ENCODE data around the gene PPP1R26. TPM values are rescaled to one million over a fixed set of nuclear protein-coding genes. Genes with fewer than 3 reads are reported as not detected.
"Not testable (repeated sequence)": the region's sequence is repeated elsewhere in the genome, so short reads cannot be mapped to it uniquely, and the experiment has no call there.

The PPP1R26 gene
- total RNA-seq, 1 donor from 2014 or later = 23.0 TPM

DNA sequence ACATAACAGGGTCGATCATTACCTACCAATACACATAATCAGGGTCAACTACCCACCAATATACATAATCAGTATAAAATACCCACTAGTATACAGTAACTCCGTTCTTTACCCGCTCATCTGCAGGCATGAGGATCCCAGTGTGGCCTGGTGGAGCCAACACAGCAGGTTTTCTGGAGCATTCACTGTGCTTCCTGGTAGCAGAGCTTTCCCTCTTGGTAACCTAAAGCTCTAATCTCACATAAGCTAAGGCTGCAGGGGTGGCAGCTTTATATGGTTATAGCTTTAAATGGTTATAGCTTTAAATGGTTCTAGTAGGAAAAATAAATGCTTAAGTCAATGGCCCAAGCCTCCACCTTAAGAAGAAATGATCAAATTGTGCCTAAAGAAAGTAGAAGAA is 53.5 kb downstream of the PPP1R26 start:
- Mint-ChIP-seq H3K27ac (no peak overlapping the region), H3K27me3 (ENCODE audit: insufficient read depth, low read depth) (peaks cover 9% of the 10 kb centered on the region), H3K9me3 (no peaks in the 10 kb centered on the region), H3K36me3 (no peaks in the 10 kb centered on the region), H3K4me3 (no peak overlapping the region), H3K4me1 (no peaks in the 10 kb centered on the region)
- no peak overlapping the region for H3K9ac ChIP-seq
- no peaks in the 10 kb centered on the region for H3K4me1 ChIP-seq
- no peaks in the 10 kb centered on the region for H3K27me3 ChIP-seq
- H3K27ac ChIP-seq = no peak overlapping the region
- H3K4me3 ChIP-seq = no peak overlapping the region
- no peaks in the 10 kb centered on the region for H3K79me2 ChIP-seq (ENCODE audit: low read depth)
- no peaks in the 10 kb centered on the region for H3F3A ChIP-seq (ENCODE audit: low read depth)
- H2AFZ ChIP-seq (replicated peaks) = no peak overlapping the region
- H3K9me3 ChIP-seq (ENCODE audit: low read depth) = no peaks in the 10 kb centered on the region
- no peaks in the 10 kb centered on the region for H4K20me1 ChIP-seq (ENCODE audit: low read depth)
- TF ChIP-seq, protein P1, sequence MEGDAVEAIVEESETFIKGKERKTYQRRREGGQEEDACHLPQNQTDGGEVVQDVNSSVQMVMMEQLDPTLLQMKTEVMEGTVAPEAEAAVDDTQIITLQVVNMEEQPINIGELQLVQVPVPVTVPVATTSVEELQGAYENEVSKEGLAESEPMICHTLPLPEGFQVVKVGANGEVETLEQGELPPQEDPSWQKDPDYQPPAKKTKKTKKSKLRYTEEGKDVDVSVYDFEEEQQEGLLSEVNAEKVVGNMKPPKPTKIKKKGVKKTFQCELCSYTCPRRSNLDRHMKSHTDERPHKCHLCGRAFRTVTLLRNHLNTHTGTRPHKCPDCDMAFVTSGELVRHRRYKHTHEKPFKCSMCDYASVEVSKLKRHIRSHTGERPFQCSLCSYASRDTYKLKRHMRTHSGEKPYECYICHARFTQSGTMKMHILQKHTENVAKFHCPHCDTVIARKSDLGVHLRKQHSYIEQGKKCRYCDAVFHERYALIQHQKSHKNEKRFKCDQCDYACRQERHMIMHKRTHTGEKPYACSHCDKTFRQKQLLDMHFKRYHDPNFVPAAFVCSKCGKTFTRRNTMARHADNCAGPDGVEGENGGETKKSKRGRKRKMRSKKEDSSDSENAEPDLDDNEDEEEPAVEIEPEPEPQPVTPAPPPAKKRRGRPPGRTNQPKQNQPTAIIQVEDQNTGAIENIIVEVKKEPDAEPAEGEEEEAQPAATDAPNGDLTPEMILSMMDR (IDR thresholded peaks at IDR 0.05) = no peak
- no peak for TF ChIP-seq EZH2phosphoT487 (IDR thresholded peaks at IDR 0.05)
- TF ChIP-seq EZH2 (IDR thresholded peaks at IDR 0.05) = no peak
- DNase-seq (ENCODE audit: low spot score) = no peak
- H3K36me3 ChIP-seq = no peaks in the 10 kb centered on the region
- no peak overlapping the region for H3K4me2 ChIP-seq

GRCh38 chr9:135533674-135534073 is 54.1 kb downstream of the PPP1R26 start:
- Histone ChIP-seq H3K36me3 (no peaks in the 10 kb centered on the region), H3K4me3 (no peak overlapping the region), H3K4me2 (no peak overlapping the region), H3K27me3 (no peaks in the 10 kb centered on the region), H3K9ac (no peak overlapping the region), H3K9me3 (ENCODE audit: low read depth) (no peaks in the 10 kb centered on the region), H3K79me2 (ENCODE audit: low read depth) (no peaks in the 10 kb centered on the region), H2AFZ (replicated peaks) (no peak overlapping the region), H3K4me1 (no peaks in the 10 kb centered on the region), H4K20me1 (ENCODE audit: low read depth) (no peaks in the 10 kb centered on the region), H3K27ac (no peak overlapping the region), H3F3A (ENCODE audit: low read depth) (no peaks in the 10 kb centered on the region)
- no peak overlapping the region for H3K27ac Mint-ChIP-seq
- DNase-seq (ENCODE audit: low spot score) = no peak
- TF ChIP-seq, protein P1 (IDR thresholded peaks at IDR 0.05) = no peak
- TF ChIP-seq EZH2 (IDR thresholded peaks at IDR 0.05) (no peak), EZH2phosphoT487 (IDR thresholded peaks at IDR 0.05) (no peak)
- no peak overlapping the region for H3K4me3 Mint-ChIP-seq
- H3K27me3 Mint-ChIP-seq (ENCODE audit: insufficient read depth, low read depth) = peaks cover 9% of the 10 kb centered on the region
- no peaks in the 10 kb centered on the region for H3K4me1 Mint-ChIP-seq
- H3K9me3 Mint-ChIP-seq = no peaks in the 10 kb centered on the region
- H3K36me3 Mint-ChIP-seq = no peaks in the 10 kb centered on the region

DNA sequence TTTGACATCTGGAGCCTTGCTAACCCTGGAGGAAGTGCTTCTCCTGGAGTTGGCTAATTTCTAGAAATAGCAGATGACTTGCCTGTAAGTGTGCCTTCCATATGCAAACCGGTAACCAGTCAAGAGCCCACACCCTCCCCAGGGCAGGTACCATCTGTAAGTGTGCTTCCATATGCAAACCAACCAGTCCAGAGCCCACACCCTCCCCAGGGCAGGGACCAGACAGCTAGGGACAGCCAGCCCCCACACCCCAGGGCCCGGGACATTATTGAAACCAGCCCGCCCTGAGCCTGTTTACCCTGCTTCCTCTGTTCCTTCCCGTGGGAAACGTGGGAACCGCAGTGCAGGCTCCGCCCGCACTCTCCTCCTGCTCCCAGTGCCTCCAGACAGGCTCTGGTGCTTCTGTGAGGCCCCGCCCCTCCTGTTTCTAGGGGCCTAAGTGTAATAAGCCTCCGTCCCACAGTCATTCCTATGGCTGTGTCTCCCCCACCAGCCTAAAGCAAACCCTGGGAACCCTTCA is 54.7 kb downstream of the PPP1R26 start:
- not testable (repeated sequence) for H2AFZ ChIP-seq (replicated peaks)

GRCh38 chr9:135534826-135535225 is 55.2 kb downstream of the PPP1R26 start:
- H3K4me1 Mint-ChIP-seq; H3K36me3 Mint-ChIP-seq; H3K27ac ChIP-seq; H3K4me3 Mint-ChIP-seq; H3K4me1 ChIP-seq; H3K36me3 ChIP-seq; H3K27me3 ChIP-seq; H3F3A ChIP-seq (ENCODE audit: low read depth); H3K4me3 ChIP-seq; H4K20me1 ChIP-seq (ENCODE audit: low read depth); H2AFZ ChIP-seq (replicated peaks); H3K9me3 ChIP-seq (ENCODE audit: low read depth); H3K27ac Mint-ChIP-seq; H3K9me3 Mint-ChIP-seq; H3K4me2 ChIP-seq; DNase-seq (ENCODE audit: low spot score); H3K9ac ChIP-seq; H3K79me2 ChIP-seq (ENCODE audit: low read depth): not testable (repeated sequence)
- H3K27me3 Mint-ChIP-seq (ENCODE audit: insufficient read depth, low read depth) = peaks cover 11% of the 10 kb centered on the region

More for the DNA sequence above, 54.7 kb downstream of the PPP1R26 start:
- H3K27me3 Mint-ChIP-seq (ENCODE audit: insufficient read depth, low read depth) = peaks cover 12% of the 10 kb centered on the region
- not testable (repeated sequence) for H3K36me3 Mint-ChIP-seq; H3F3A ChIP-seq (ENCODE audit: low read depth); H4K20me1 ChIP-seq (ENCODE audit: low read depth); H3K4me3 Mint-ChIP-seq; H3K4me1 Mint-ChIP-seq; H3K36me3 ChIP-seq; H3K27ac ChIP-seq; H3K27ac Mint-ChIP-seq; DNase-seq (ENCODE audit: low spot score); H3K4me2 ChIP-seq; H3K4me1 ChIP-seq; H3K79me2 ChIP-seq (ENCODE audit: low read depth); H3K9me3 Mint-ChIP-seq; H3K27me3 ChIP-seq; H3K4me3 ChIP-seq; H3K9me3 ChIP-seq (ENCODE audit: low read depth); H3K9ac ChIP-seq

- H3F3A ChIP-seq (ENCODE audit: low read depth); H3K27ac Mint-ChIP-seq; H3K4me2 ChIP-seq; H3K79me2 ChIP-seq (ENCODE audit: low read depth); H3K9me3 Mint-ChIP-seq; H4K20me1 ChIP-seq (ENCODE audit: low read depth); H3K36me3 ChIP-seq; H3K4me3 ChIP-seq; H3K9ac ChIP-seq; H3K4me3 Mint-ChIP-seq; H2AFZ ChIP-seq (replicated peaks); H3K27me3 ChIP-seq; H3K27ac ChIP-seq; H3K9me3 ChIP-seq (ENCODE audit: low read depth); H3K4me1 ChIP-seq; DNase-seq (ENCODE audit: low spot score); H3K4me1 Mint-ChIP-seq; H3K36me3 Mint-ChIP-seq: not testable (repeated sequence)
- peaks cover 16% of the 10 kb centered on the region for H3K27me3 Mint-ChIP-seq (ENCODE audit: insufficient read depth, low read depth)
Observed at GRCh38 chr9:135535631-135536030, 56.0 kb downstream of the PPP1R26 start.
